ENCODE measurements around the gene CRYBA1.

DNA sequence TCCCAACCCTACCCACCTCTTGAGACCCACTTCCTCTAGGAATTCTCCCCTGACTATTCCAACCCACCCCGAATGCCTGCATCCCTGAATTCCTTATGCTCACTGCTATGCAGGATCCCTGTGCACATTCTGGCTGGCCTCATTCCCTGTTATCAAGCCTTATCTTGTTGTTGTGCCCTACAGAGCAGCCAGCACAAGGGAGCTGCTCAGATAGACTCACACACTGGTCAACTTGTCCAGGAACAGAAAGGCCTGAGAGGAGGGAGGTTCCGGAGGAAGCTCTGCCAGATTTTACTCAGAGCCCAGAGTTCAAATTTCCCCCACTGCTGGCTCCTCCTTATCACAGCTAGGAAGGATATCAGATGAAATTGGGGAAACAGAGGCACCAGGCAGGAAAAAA, 41.6 kb upstream of the CRYBA1 start:
- no peak for TF ChIP-seq EZH2phosphoT487 (IDR thresholded peaks at IDR 0.05)
- TF ChIP-seq, protein P1, sequence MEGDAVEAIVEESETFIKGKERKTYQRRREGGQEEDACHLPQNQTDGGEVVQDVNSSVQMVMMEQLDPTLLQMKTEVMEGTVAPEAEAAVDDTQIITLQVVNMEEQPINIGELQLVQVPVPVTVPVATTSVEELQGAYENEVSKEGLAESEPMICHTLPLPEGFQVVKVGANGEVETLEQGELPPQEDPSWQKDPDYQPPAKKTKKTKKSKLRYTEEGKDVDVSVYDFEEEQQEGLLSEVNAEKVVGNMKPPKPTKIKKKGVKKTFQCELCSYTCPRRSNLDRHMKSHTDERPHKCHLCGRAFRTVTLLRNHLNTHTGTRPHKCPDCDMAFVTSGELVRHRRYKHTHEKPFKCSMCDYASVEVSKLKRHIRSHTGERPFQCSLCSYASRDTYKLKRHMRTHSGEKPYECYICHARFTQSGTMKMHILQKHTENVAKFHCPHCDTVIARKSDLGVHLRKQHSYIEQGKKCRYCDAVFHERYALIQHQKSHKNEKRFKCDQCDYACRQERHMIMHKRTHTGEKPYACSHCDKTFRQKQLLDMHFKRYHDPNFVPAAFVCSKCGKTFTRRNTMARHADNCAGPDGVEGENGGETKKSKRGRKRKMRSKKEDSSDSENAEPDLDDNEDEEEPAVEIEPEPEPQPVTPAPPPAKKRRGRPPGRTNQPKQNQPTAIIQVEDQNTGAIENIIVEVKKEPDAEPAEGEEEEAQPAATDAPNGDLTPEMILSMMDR (IDR thresholded peaks at IDR 0.05): no peak
- TF ChIP-seq EZH2 (IDR thresholded peaks at IDR 0.05): no peak

Measured in neural progenitor cell (in vitro differentiated cells).